OCI-LY7 (cell line): Measurements from ENCODE around the gene ANXA4. TPM values are rescaled to one million over a fixed set of nuclear protein-coding genes. Genes with fewer than 3 reads are reported as not detected.

Source experiments
- BruUV-seq: library from RNA; stranded (reverse); fragments of 400-500 nt; replicated peaks from 2 replicates; lab custom pipeline; 2021; lab: Mats Ljungman, UMichigan
- CTCF ChIA-PET: fragments of 300-600 bp; sonication (Branson Sonifier 250); formaldehyde crosslinking; loops from one replicate; lab custom pipeline; 2022; ENCODE audit warnings: antibody characterized with exemption; ENCODE audit not compliant: unreplicated experiment; lab: Charles Lee
- POLR2A ChIA-PET: fragments of 300-600 bp; sonication (Branson Sonifier 250); formaldehyde crosslinking; loops from one replicate; lab custom pipeline; 2022; ENCODE audit warnings: antibody characterized with exemption; lab: Charles Lee
- DNase-seq: peaks from one replicate; pipeline ENCODE4 v3.0.0-alpha.2; 2015; ENCODE audit warnings: low spot score
- H2AFZ ChIP-seq: fragments of 200-600 bp; sonication (generic), shearing (Covaris generic); 2 replicates; pipeline ENCODE4 v1.6.1; 2014; ENCODE audit warnings: mild to moderate bottlenecking, antibody characterized with exemption, low read length, moderate library complexity
- H3K27ac ChIP-seq: fragments of 200-600 bp; sonication (generic); 2 replicates; pipeline ENCODE4 v1.5.1; 2014; ENCODE audit warnings: mixed run types, low read depth, mild to moderate bottlenecking, moderate library complexity, low read length, inconsistent platforms; ENCODE audit not compliant: poor library complexity, severe bottlenecking
- H3K36me3 ChIP-seq: fragments of 200-600 bp; sonication (generic); 2 replicates; pipeline ENCODE4 v1.6.1; 2014; ENCODE audit warnings: mild to moderate bottlenecking, antibody characterized with exemption, low read length, moderate library complexity, mixed read lengths; ENCODE audit not compliant: insufficient read depth
- H3K4me1 ChIP-seq: fragments of 200-600 bp; sonication (generic); 2 replicates; pipeline ENCODE4 v1.5.1; 2014; ENCODE audit warnings: mild to moderate bottlenecking, low read length; ENCODE audit not compliant: insufficient read depth, poor library complexity, severe bottlenecking
- H3K4me2 ChIP-seq: fragments of 200-600 bp; sonication (generic); 2 replicates; pipeline ENCODE4 v1.6.1; 2014; ENCODE audit warnings: mild to moderate bottlenecking, low read length
- H3K4me3 ChIP-seq: fragments of 200-600 bp; sonication (generic); 2 replicates; pipeline ENCODE4 v1.5.1; 2014; ENCODE audit warnings: mild to moderate bottlenecking, low read depth, low read length; ENCODE audit not compliant: poor library complexity, severe bottlenecking
- H3K79me2 ChIP-seq: fragments of 200-600 bp; sonication (generic); 2 replicates; pipeline ENCODE4 v1.6.1; 2016; ENCODE audit warnings: low read depth, mild to moderate bottlenecking, low read length, moderate library complexity, mixed read lengths; ENCODE audit not compliant: insufficient read depth
- H3K9me2 ChIP-seq: fragments of 200-600 bp; sonication (generic); 2 replicates; pipeline ENCODE4 v1.6.1; 2016; ENCODE audit warnings: mild to moderate bottlenecking, low read length, mixed read lengths; ENCODE audit not compliant: insufficient read depth
- H3K9me3 ChIP-seq: fragments of 200-600 bp; sonication (generic); 2 replicates; pipeline ENCODE4 v1.6.1; 2014; ENCODE audit warnings: mild to moderate bottlenecking, mixed run types, low read length, mixed read lengths
- H4K20me1 ChIP-seq: fragments of 200-600 bp; sonication (generic); 2 replicates; pipeline ENCODE4 v1.6.1; 2014; ENCODE audit warnings: mild to moderate bottlenecking, antibody characterized with exemption, low read length, moderate library complexity, mixed read lengths; ENCODE audit not compliant: insufficient read depth
- EZH2phosphoT487 ChIP-seq: fragments of 200-600 bp; sonication (generic); IDR thresholded peaks from 2 replicates; pipeline ENCODE4 v1.6.1; 2018; ENCODE audit warnings: low read depth, borderline replicate concordance, mild to moderate bottlenecking, mixed run types, antibody characterized with exemption, low read length, moderate library complexity, mixed read lengths
- intact Hi-C: fragments of 100-400 bp; cut with micrococcal nuclease; formaldehyde crosslinking; loops from one replicate; pipeline ENCODE4 v1.10.0; 2022; ENCODE audit not compliant: unreplicated experiment
- total RNA-seq, 2 experiments: library from RNA; depleted of rRNA in 1 of 2; stranded (reverse); fragments of >200 nt in 1 of 2; shearing (Covaris generic) in 1 of 2; gene quantifications; 2 replicates each; pipeline ENCODE4 v1.2.3, GENCODE V29; 2014 to 2022
- TF ChIP-seq, protein P1 (sequence below): fragments of 200-600 bp; sonication (generic); conservative IDR thresholded peaks from 2 replicates; pipeline ENCODE4 v1.5.1; 2014; ENCODE audit warnings: mild to moderate bottlenecking, antibody characterized with exemption, low read length, moderate library complexity, mixed read lengths

ANXA4 gene
- total RNA-seq, 2 experiments from 2014 or later: 0.38 to 3.5 TPM

DNA sequence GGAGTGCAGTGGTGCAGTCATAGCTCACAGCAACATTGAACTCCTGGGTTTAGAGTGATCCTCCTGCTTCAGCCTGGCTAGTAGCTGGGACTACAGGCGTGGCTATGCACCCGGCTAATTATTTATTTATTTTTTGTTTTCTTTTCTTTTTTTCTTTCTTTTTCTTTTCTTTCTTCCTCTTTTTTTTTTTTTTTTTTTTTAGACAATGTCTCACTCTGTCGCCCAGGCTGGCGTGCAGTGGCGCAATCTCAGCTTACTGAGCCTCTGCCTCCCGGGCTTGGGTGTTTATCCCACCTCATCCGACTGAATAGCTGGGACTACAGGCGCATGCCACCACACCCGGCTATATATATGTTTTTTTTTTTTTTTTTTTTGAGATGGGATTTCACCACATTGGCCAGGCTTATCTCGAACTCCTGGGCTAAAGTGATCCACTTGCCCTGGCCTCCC, 1.4 kb upstream of the ANXA4 start:
- Histone ChIP-seq H3K27ac (no peak overlapping the region), H3K4me2 (no peak overlapping the region), H2AFZ (no peak overlapping the region), H4K20me1 (no peaks in the 10 kb centered on the region), H3K4me1 (peaks cover 10% of the 10 kb centered on the region), H3K9me2 (no peaks in the 10 kb centered on the region), H3K9me3 (no peaks in the 10 kb centered on the region), H3K79me2 (no peaks in the 10 kb centered on the region), H3K4me3 (no peak overlapping the region), H3K36me3 (no peaks in the 10 kb centered on the region)
- intact Hi-C loops: no loop called here
- ChIA-PET POLR2A (interaction anchor here (0.6 to 0.7 kb wide), 5 partner anchors 9 to 1689 kb away, joined by 3 to 5 read pairs (median 5); no protein-coding TSS in a partner anchor), CTCF (interaction anchor here (0.6 kb wide), 1 partner anchor 214 kb away, joined by 3 read pairs; no protein-coding TSS in a partner anchor)
- no peak for DNase-seq
- TF ChIP-seq, protein P1, sequence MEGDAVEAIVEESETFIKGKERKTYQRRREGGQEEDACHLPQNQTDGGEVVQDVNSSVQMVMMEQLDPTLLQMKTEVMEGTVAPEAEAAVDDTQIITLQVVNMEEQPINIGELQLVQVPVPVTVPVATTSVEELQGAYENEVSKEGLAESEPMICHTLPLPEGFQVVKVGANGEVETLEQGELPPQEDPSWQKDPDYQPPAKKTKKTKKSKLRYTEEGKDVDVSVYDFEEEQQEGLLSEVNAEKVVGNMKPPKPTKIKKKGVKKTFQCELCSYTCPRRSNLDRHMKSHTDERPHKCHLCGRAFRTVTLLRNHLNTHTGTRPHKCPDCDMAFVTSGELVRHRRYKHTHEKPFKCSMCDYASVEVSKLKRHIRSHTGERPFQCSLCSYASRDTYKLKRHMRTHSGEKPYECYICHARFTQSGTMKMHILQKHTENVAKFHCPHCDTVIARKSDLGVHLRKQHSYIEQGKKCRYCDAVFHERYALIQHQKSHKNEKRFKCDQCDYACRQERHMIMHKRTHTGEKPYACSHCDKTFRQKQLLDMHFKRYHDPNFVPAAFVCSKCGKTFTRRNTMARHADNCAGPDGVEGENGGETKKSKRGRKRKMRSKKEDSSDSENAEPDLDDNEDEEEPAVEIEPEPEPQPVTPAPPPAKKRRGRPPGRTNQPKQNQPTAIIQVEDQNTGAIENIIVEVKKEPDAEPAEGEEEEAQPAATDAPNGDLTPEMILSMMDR: no peak
- no peak for TF ChIP-seq EZH2phosphoT487
- BruUV-seq: no TSS peak

DNA sequence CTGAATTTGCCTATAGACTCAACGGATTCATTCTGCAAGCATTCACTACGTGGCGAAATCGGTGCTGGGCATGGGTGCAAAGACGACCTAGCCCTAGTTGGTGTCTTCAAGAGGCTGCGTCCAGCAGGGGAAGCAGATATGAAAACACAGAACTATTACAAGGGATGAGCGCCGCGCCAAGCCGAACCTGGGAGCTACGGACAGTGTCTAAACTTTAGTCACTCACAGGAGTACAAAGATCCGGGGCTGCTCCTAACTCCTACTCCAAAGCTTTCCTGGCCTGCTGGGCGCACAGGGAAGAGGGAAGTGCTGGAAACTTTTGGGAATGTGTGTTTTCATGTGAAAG, 732 bp upstream of the ANXA4 start:
- intact Hi-C loops: no loop called here
- Histone ChIP-seq H4K20me1 (no peaks in the 10 kb centered on the region), H3K36me3 (no peaks in the 10 kb centered on the region), H3K9me2 (no peaks in the 10 kb centered on the region), H3K4me1 (peaks cover 10% of the 10 kb centered on the region), H3K27ac (no peak overlapping the region), H3K9me3 (no peaks in the 10 kb centered on the region), H3K79me2 (no peaks in the 10 kb centered on the region), H3K4me2 (peak overlapping the region; percentile 65; the same call in 1 of the 2 replicates), H3K4me3 (peak overlapping the region; percentile 60), H2AFZ (peak overlapping the region; percentile 61)
- DNase-seq: peak; percentile 14
- BruUV-seq: no TSS peak
- ChIA-PET POLR2A (interaction anchor here (0.6 kb wide), 1 partner anchor 9 kb away, joined by 6 read pairs; no protein-coding TSS in a partner anchor), CTCF (interaction anchor here (0.6 kb wide), 1 partner anchor 214 kb away, joined by 3 read pairs; no protein-coding TSS in a partner anchor)
- no peak; the same call in 1 of the 2 replicates for TF ChIP-seq EZH2phosphoT487
- TF ChIP-seq, protein P1: no peak

DNA sequence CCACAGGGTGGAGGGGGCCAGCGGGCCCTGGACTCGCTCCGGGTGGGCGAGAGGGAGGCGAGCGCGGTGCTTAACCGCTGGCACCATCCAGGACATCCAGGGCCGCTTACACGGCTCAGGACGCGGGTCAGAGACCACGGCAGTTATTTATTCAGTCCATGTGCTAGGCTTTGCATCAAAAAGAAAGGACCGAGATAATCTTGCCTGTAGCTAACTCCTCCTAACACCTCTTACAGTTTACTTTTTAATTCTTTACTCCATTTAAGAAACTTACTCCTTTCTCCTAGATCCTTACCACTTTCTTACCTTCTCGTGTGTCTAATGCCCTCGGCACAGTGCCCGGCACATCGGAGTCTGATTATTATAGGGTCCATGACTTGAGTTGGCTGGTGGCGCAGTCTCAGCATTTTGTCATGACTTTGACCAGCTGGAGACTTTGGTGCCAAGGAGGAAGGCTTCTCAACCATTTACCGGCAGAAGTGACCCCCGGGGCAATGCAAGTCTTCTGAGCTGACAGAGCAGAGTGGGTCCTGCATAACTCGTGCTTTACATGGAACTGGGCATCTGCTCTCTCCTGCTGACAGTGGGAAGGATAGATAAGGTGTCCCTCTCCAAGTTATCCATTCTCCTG, 503 bp downstream of the ANXA4 start:
- H2AFZ ChIP-seq: peak overlapping the region; percentile 61
- H3K27ac ChIP-seq: no peak overlapping the region
- no peaks in the 10 kb centered on the region for H3K79me2 ChIP-seq
- TF ChIP-seq, protein P1: no peak
- TF ChIP-seq EZH2phosphoT487: no peak
- intact Hi-C loops: no loop called here
- ChIA-PET CTCF (no interaction called here), POLR2A (interaction anchor here (0.5 kb wide), 1 partner anchor 9 kb away, joined by 4 read pairs; no protein-coding TSS in a partner anchor)
- H3K4me2 ChIP-seq: peak overlapping the region; percentile 65
- H3K4me3 ChIP-seq: peak overlapping the region; percentile 60
- no peaks in the 10 kb centered on the region for H3K36me3 ChIP-seq
- peaks cover 10% of the 10 kb centered on the region for H3K4me1 ChIP-seq
- H3K9me2 ChIP-seq: no peaks in the 10 kb centered on the region
- DNase-seq: no peak
- H4K20me1 ChIP-seq: no peaks in the 10 kb centered on the region
- no peaks in the 10 kb centered on the region for H3K9me3 ChIP-seq
- no TSS peak for BruUV-seq
